Activated CD4-positive, alpha-beta T cell treated with anti-CD3 and anti-CD28 coated beads, Interleukin-2, amount 50 U/mL, for 24 hours (primary cell): ENCODE results near the gene PAXX.

Source experiments
- DNase-seq, 2 donors: peaks; one replicate each; pipeline ENCODE4 v3.0.0-alpha.2; 2020; ENCODE audit warnings: low read depth in 1 of 2, low spot score in 1 of 2

PAXX gene

GRCh38 chr9:136952876-136953770, 39.1 kb upstream of the PAXX start:
- no peak for DNase-seq

GRCh38 chr9:136953771-136954269, 38.4 kb upstream of the PAXX start:
- no peak for DNase-seq

- no peak for DNase-seq
These were observed 37.7 kb upstream of the PAXX start for GRCh38 chr9:136954270-136955083.

GRCh38 chr9:136955202-136955942, 36.9 kb upstream of the PAXX start:
- DNase-seq, result no peak

GRCh38 chr9:136955943-136956335, 36.3 kb upstream of the PAXX start:
- DNase-seq, result no peak

GRCh38 chr9:136956604-136957003, 35.6 kb upstream of the PAXX start:
- DNase-seq, result no peak

GRCh38 chr9:136957461-136957860, 34.8 kb upstream of the PAXX start:
- no peak for DNase-seq

- DNase-seq, result no peak
These were observed 34.3 kb upstream of the PAXX start for GRCh38 chr9:136957901-136958300.

- DNase-seq, result no peak
These were observed 33.7 kb upstream of the PAXX start for GRCh38 chr9:136958473-136958872.

- DNase-seq, result no peak
These were observed 33.0 kb upstream of the PAXX start for GRCh38 chr9:136958898-136959850.

- no peak for DNase-seq
These were observed 31.8 kb upstream of the PAXX start for GRCh38 chr9:136960212-136960937.

- no peak for DNase-seq
These were observed 31.3 kb upstream of the PAXX start for GRCh38 chr9:136960938-136961275.

GRCh38 chr9:136961279-136962065, 30.8 kb upstream of the PAXX start:
- DNase-seq, result no peak

- DNase-seq, result no peak
These were observed 30.1 kb upstream of the PAXX start for GRCh38 chr9:136962163-136962562.

GRCh38 chr9:136962701-136963248, 29.4 kb upstream of the PAXX start:
- DNase-seq, result no peak

GRCh38 chr9:136963341-136963740, 28.9 kb upstream of the PAXX start:
- DNase-seq, result no peak

GRCh38 chr9:136963751-136964150, 28.5 kb upstream of the PAXX start:
- DNase-seq, result no peak

- DNase-seq, result no peak
These were observed 28.0 kb upstream of the PAXX start for GRCh38 chr9:136964171-136964689.
